ENCODE measurements around the gene PRKAR1B.
"Not testable (repeated sequence)": the region's sequence is repeated elsewhere in the genome, so short reads cannot be mapped to it uniquely, and the experiment has no call there.

Gene PRKAR1B

DNA sequence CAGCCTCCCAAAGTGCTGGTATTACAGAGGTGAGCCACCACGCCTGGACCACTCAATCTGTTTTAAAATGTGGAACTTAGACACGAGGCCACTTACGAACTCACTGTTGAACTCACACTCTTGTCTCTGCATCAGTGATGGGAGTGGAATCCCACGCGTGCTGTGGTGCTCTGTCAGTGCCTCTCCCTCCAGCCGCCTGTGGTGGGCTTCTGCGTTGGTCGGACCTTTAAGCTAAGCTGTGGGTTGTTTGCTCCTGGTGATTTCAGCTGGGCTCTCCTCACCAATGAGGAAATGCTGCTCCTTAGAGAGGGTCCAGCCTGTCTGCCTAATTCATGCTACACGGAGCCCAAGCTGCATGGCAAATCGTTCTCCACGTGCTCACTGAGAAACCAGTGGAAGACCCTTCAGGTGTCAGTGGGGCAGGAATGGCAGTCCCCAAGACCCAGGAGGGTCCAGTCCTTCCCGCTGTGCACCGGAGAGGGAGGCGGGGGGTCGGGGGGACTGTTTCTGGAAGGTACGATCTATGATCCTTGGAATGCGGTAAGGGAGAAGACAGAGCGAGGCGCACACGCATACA lies 17.9 kb upstream of the PRKAR1B start:
- Histone ChIP-seq H3K9ac (ENCODE audit: low read depth, low read length) (no peak overlapping the region), H3K27me3 (ENCODE audit: insufficient read depth, low read length) (no peaks in the 10 kb centered on the region), H3K36me3 (ENCODE audit: insufficient read depth, low read depth, low read length) (peaks cover 53% of the 10 kb centered on the region), H3K9me3 (ENCODE audit: insufficient read depth, low read depth, low read length) (no peaks in the 10 kb centered on the region), H3K4me3 (ENCODE audit: low read length) (no peak overlapping the region), H3K27ac (ENCODE audit: low read length) (no peak overlapping the region), H3K4me1 (ENCODE audit: insufficient read depth, low read length) (no peaks in the 10 kb centered on the region)

DNA sequence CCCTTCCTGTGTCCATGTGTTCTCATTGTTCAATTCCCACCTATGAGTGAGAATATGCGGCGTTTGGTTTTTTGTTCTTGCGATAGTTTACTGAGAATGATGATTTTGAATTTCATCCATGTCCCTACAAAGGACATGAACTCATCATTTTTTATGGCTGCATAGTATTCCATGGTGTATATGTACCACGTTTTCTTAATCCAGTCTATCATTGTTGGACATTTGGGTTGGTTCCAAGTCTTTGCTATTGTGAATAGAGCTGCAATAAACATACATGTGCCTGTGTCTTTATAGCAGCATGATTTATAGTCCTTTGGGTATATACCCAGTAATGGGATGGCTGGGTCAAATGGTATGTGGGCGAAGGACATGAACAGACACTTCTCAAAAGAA lies 17.0 kb upstream of the PRKAR1B start:
- H3K9ac ChIP-seq (ENCODE audit: low read depth, low read length): not testable (repeated sequence)
- peaks cover 50% of the 10 kb centered on the region for H3K36me3 ChIP-seq (ENCODE audit: insufficient read depth, low read depth, low read length)

DNA sequence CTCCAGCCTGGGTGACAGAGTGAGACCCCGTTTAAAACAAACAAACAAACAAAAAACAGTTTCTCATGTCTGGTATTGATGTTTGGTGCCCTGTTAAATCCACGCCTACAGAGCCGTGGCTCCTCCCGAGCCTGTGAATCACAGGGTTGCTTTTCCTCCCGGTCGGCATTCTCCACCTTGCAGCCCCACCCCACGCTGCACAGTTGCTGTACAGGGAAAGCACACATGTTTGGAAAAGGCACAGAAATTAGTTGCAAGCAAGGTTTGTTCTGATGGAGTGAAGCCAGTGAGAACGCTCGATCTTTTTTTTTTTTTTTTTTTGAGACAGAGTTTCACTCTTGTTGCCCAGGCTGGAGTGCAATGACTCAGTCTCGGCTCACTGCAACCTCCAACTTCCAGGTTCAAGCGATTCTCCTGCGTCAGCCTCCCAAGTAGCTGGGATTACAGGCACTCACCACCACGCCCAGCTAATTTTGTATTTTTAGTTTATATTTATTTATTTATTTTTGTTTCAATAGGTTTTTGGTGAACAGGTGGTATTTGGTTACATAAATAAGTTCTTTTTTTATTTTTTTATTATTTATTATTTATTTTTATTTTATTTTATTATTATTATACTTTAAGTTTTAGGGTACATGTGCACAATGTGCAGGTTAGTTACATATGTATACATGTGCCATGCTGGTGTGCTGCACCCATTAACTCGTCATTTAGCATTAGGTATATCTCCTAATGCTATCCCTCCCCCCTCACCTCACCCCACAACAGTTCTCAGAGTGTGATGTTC lies 16.5 kb upstream of the PRKAR1B start:
- not testable (repeated sequence) for H3K27me3 ChIP-seq (ENCODE audit: insufficient read depth, low read length); H3K9me3 ChIP-seq (ENCODE audit: insufficient read depth, low read depth, low read length); H3K9ac ChIP-seq (ENCODE audit: low read depth, low read length); H3K4me1 ChIP-seq (ENCODE audit: insufficient read depth, low read length); H3K27ac ChIP-seq (ENCODE audit: low read length); H3K4me3 ChIP-seq (ENCODE audit: low read length)
- peaks cover 45% of the 10 kb centered on the region for H3K36me3 ChIP-seq (ENCODE audit: insufficient read depth, low read depth, low read length)

More for the DNA sequence above, 17.0 kb upstream of the PRKAR1B start:
- not testable (repeated sequence) for H3K27me3 ChIP-seq (ENCODE audit: insufficient read depth, low read length); H3K27ac ChIP-seq (ENCODE audit: low read length); H3K4me3 ChIP-seq (ENCODE audit: low read length); H3K4me1 ChIP-seq (ENCODE audit: insufficient read depth, low read length); H3K9me3 ChIP-seq (ENCODE audit: insufficient read depth, low read depth, low read length)

DNA sequence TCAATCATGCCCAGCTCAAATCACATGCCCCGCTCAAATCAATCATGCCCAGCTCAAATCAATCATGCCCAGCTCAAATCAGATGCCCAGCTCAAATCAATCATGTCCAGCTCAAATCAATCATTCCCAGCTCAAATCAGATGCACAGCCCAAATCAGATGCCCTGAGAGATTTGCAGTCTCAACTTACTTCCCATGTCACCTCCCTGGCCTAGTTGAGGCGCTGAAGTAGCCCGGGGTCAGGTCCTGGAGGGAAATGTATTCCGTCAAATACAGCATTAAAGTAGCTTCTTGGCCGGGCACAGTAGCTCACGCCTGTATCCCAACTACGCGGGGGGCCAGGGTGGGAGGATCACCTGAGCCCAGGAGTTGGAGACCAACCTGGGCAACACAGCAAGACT lies 15.7 kb upstream of the PRKAR1B start:
- no peaks in the 10 kb centered on the region for H3K9me3 ChIP-seq (ENCODE audit: insufficient read depth, low read depth, low read length)
- H3K36me3 ChIP-seq (ENCODE audit: insufficient read depth, low read depth, low read length): peaks cover 43% of the 10 kb centered on the region
- H3K4me3 ChIP-seq (ENCODE audit: low read length): no peak overlapping the region
- no peaks in the 10 kb centered on the region for H3K4me1 ChIP-seq (ENCODE audit: insufficient read depth, low read length)
- no peak overlapping the region for H3K27ac ChIP-seq (ENCODE audit: low read length)
- no peak overlapping the region for H3K9ac ChIP-seq (ENCODE audit: low read depth, low read length)
- H3K27me3 ChIP-seq (ENCODE audit: insufficient read depth, low read length): no peaks in the 10 kb centered on the region

DNA sequence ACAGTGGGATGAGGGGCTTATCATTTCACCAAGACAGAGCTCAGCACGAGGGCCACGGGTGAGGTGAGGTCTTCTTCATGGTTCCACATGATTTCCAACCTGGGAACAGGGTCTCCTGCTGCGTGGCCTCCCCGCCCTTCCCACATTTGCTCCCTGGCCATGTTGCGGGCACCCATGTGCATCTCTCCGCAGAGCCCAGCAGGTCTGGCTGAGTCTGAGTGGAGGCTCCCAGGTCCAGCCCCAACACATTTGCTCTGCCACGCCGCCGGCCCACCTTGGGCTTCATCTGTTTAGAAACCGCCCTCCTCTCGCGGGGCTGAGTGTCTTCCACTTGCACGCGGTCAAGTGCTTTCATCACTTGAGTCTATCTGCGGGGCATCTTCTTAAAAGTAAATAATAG lies 14.8 kb upstream of the PRKAR1B start:
- Histone ChIP-seq H3K4me1 (ENCODE audit: insufficient read depth, low read length) (no peaks in the 10 kb centered on the region), H3K27me3 (ENCODE audit: insufficient read depth, low read length) (no peaks in the 10 kb centered on the region), H3K36me3 (ENCODE audit: insufficient read depth, low read depth, low read length) (peaks cover 40% of the 10 kb centered on the region), H3K9ac (ENCODE audit: low read depth, low read length) (no peak overlapping the region), H3K27ac (ENCODE audit: low read length) (no peak overlapping the region), H3K9me3 (ENCODE audit: insufficient read depth, low read depth, low read length) (no peaks in the 10 kb centered on the region), H3K4me3 (ENCODE audit: low read length) (no peak overlapping the region)

DNA sequence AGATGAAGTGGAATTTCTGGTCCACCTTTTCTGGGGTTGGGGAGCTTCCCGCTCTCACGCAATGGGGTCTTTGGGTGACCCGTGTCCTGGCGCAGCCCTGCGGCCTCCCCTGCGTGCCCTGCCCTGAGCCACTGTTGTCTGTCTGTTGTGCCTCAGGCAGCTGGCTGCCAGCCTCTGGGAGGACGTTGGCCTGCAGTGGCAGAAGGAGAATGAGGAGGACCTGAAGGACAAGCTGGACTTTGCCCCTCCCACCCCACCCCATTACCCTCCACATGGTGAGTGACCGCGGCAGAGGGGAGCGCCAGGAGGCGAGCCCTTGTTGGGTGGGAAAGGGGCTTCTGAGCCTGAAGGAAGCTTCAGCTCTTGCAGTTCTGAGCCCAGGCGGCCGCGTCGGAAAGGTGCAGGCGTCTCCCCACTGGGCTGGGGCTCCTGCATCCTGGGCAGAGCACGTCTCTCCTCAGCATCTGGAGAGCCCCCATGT lies 14.2 kb upstream of the PRKAR1B start:
- H3K4me3 ChIP-seq (ENCODE audit: low read length): no peak overlapping the region
- no peak overlapping the region for H3K27ac ChIP-seq (ENCODE audit: low read length)
- no peaks in the 10 kb centered on the region for H3K9me3 ChIP-seq (ENCODE audit: insufficient read depth, low read depth, low read length)
- no peak overlapping the region for H3K9ac ChIP-seq (ENCODE audit: low read depth, low read length)
- H3K36me3 ChIP-seq (ENCODE audit: insufficient read depth, low read depth, low read length): peaks cover 38% of the 10 kb centered on the region
- H3K27me3 ChIP-seq (ENCODE audit: insufficient read depth, low read length): no peaks in the 10 kb centered on the region
- H3K4me1 ChIP-seq (ENCODE audit: insufficient read depth, low read length): no peaks in the 10 kb centered on the region

DNA sequence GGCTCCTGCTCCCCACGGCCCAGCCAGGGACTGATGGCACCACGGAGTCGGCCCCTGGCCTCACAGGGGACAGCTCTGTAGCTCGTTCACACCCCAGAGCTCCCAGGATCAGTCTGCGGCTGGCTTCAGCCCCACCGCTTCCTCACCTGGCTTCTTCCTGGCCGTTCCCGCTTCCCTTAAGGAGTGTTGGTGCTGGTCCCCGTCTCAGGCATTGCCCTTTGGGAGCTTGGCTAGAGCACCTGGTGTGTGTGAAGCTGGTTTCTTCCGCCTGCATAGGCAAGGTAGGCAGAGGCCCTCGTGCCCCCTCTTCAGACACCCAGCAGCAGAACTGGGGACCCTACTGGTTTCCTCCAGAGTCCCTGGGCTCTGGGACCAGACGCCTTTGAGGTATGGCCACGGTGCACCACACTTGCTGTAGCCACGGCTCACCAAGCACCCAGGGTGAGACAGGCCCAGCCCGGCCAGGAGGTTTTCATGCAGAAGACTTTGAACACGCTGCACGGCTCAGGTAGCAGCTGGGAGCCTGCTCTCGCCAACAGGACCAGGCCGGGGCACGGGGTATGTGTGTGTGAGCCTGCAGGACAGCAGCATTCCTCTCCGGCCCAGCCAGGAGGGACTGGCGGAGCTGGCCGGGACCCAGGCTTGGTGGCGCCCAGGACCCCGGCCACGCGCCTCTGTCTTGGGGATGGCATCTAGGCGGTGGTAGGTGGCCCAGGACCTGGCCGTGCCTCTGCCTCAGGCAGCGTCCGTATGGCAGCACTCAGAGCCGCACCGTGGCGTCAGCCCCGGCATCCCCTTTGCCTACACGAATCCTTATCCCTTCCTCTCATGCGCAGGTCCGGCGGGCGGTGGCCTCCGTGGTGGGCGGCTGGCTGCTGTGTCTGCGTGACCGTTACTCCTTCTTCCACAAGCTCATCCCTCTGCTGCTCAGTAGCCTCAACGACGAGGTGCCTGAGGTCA lies 13.2 kb upstream of the PRKAR1B start:
- Histone ChIP-seq H3K9me3 (ENCODE audit: insufficient read depth, low read depth, low read length) (peaks cover 2% of the 10 kb centered on the region; the same call in 1 of the 2 replicates), H3K9ac (ENCODE audit: low read depth, low read length) (no peak overlapping the region), H3K36me3 (ENCODE audit: insufficient read depth, low read depth, low read length) (peaks cover 32% of the 10 kb centered on the region), H3K4me1 (ENCODE audit: insufficient read depth, low read length) (no peaks in the 10 kb centered on the region), H3K4me3 (ENCODE audit: low read length) (no peak overlapping the region), H3K27ac (ENCODE audit: low read length) (no peak overlapping the region), H3K27me3 (ENCODE audit: insufficient read depth, low read length) (no peaks in the 10 kb centered on the region)

DNA sequence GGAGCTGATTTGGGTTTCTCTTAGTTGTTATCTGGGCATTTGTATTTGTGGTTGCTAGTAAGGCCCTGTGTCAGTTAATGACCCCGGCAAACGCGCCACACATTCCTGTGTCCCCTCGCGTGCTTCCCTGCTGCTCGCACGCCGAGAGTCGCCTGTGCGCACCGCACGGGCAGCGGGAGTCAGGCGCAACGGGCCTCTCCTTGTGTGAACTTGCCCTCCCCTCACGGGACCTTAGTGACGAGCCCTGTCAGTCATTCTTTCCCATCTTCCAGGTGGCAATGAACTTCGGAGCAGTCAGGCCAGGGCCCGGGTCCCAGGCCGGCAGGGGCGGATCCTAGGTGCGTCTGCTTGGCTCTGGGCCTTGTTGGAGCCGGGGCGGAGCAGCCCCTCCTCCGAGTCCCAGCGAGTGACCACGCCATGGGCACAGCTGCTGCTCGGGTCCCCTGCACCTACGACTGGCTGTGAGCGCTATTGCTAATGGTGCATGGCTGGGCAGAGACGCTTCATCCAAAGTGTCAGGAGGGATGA lies 12.4 kb upstream of the PRKAR1B start:
- H3K9ac ChIP-seq (ENCODE audit: low read depth, low read length): no peak overlapping the region
- H3K27ac ChIP-seq (ENCODE audit: low read length): no peak overlapping the region
- H3K27me3 ChIP-seq (ENCODE audit: insufficient read depth, low read length): no peaks in the 10 kb centered on the region
- H3K9me3 ChIP-seq (ENCODE audit: insufficient read depth, low read depth, low read length): peaks cover 10% of the 10 kb centered on the region
- peaks cover 32% of the 10 kb centered on the region for H3K36me3 ChIP-seq (ENCODE audit: insufficient read depth, low read depth, low read length)
- H3K4me1 ChIP-seq (ENCODE audit: insufficient read depth, low read length): no peaks in the 10 kb centered on the region
- no peak overlapping the region for H3K4me3 ChIP-seq (ENCODE audit: low read length)

DNA sequence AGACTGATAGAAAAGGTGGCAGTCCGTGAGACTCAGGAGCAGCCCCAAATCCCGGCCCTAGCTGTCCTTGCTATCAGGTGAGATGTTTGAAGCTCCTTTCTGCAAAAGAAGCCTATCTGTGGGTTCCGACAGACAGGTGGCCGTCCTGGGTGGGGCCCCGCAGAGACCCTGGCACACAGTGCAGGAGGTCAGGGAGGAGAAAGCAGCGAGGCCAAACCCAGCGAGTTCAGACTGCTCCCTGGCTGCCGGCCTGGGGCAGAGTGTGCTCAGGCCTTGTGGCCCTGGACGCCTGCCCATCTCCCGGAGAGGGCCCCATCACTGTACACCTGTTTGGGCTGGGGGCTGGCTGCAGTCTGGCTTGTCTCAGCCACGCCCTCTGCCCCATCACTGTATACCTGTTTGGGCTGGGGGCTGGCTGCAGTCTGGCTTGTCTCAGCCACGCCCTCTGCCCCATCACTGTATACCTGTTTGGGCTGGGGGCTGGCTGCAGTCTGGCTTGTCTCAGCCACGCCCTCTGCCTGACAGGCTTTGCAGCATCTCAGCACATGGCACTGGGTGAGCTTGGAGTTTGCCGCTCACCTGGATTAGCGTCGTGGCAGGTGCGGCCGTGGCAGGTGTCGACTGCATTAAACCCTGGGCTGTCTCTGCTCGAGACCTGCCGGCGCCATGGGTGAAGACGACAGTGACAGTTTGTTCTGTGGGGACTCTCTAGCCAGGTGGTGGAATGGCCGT lies 11.8 kb upstream of the PRKAR1B start:
- Histone ChIP-seq H3K4me1 (ENCODE audit: insufficient read depth, low read length) (no peaks in the 10 kb centered on the region), H3K27me3 (ENCODE audit: insufficient read depth, low read length) (no peaks in the 10 kb centered on the region), H3K9me3 (ENCODE audit: insufficient read depth, low read depth, low read length) (peaks cover 16% of the 10 kb centered on the region), H3K27ac (ENCODE audit: low read length) (no peak overlapping the region), H3K9ac (ENCODE audit: low read depth, low read length) (no peak overlapping the region), H3K36me3 (ENCODE audit: insufficient read depth, low read depth, low read length) (peaks cover 39% of the 10 kb centered on the region), H3K4me3 (ENCODE audit: low read length) (no peak overlapping the region)

DNA sequence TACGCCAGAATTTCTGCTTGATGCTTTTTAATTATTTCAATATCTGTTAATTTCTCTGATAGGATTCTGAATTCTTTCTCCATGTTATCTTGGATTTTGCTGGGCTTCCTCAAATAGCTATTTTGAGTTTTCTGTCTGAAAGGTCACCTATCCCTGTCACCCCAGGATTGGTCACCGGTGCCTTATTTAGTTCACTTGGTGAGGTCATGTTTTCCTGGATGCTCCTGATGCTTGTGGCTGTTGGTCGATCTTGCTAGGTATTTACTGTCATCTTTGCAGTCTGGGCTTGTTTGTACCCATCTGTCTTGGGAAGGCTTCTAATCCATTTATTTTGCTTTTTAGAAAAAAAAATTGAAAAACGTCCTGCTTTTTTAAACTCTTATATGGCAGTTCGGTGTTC lies 11.2 kb upstream of the PRKAR1B start:
- Histone ChIP-seq H3K36me3 (ENCODE audit: insufficient read depth, low read depth, low read length) (peaks cover 42% of the 10 kb centered on the region), H3K9ac (ENCODE audit: low read depth, low read length) (no peak overlapping the region), H3K27me3 (ENCODE audit: insufficient read depth, low read length) (no peaks in the 10 kb centered on the region), H3K9me3 (ENCODE audit: insufficient read depth, low read depth, low read length) (peaks cover 19% of the 10 kb centered on the region), H3K4me1 (ENCODE audit: insufficient read depth, low read length) (no peaks in the 10 kb centered on the region), H3K27ac (ENCODE audit: low read length) (no peak overlapping the region), H3K4me3 (ENCODE audit: low read length) (no peak overlapping the region)

DNA sequence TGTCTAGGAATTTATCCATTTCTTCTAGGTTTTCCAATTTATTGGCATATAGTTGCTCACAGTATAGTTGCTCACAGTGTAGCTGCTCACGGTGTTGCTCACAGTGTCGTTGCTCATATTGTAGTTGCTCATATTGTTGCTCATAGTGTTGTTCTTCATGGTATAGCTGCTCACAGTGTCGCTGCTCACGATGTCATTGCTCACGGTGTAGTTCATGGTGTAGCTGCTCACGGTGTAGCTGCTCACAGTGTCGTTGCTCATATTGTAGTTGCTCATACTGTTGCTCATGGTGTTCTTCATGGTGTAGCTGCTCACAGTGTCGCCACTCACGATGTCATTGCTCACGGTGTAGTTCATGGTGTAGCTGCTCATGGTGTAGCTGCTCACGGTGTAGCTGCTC lies 7.7 kb upstream of the PRKAR1B start:
- H3K36me3 ChIP-seq (ENCODE audit: insufficient read depth, low read depth, low read length): peaks cover 49% of the 10 kb centered on the region
- peaks cover 3% of the 10 kb centered on the region; the same call in 1 of the 2 replicates for H3K4me1 ChIP-seq (ENCODE audit: insufficient read depth, low read length)
- H3K4me3 ChIP-seq (ENCODE audit: low read length): no peak overlapping the region
- H3K27me3 ChIP-seq (ENCODE audit: insufficient read depth, low read length): no peaks in the 10 kb centered on the region
- no peak overlapping the region for H3K9ac ChIP-seq (ENCODE audit: low read depth, low read length)
- H3K27ac ChIP-seq (ENCODE audit: low read length): no peak overlapping the region
- H3K9me3 ChIP-seq (ENCODE audit: insufficient read depth, low read depth, low read length): peaks cover 19% of the 10 kb centered on the region

Measured in iPS-20b (cell line).